Measurements from ENCODE around the gene ST6GALNAC4. TPM values are rescaled to one million over a fixed set of nuclear protein-coding genes. Genes with fewer than 3 reads are reported as not detected.

Gene ST6GALNAC4
- total and polyA plus RNA-seq, 4 donors: 8.0 to 20.2 (median 19.5) TPM

DNA sequence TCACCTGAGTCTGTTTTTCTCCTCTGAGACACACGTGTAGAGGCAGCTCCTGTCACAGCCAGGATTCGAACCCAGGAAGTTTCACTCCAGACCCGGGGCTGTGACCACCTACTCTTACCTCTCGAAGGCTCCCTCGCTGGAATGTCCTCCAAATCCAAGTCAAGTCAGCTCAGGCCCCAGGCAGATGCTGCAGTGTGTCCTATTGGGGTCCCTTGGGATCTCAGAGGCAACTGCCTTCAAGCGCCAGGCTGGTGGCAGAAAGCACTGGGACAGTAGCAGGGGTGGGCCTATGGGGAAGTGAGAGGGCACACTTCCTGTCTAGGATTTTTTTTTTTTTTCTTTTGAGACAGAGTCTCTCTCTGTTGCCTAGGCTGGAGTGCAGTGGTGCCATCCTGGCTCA lies 762 bp upstream of the ST6GALNAC4 start:
- H3K4me1 ChIP-seq (ENCODE audit: control insufficient read depth, insufficient read depth, low read length): peaks cover 44% of the 10 kb centered on the region
- no peaks in the 10 kb centered on the region for H3K9me3 ChIP-seq (ENCODE audit: control insufficient read depth, insufficient read depth, low read length)
- WGBS (ENCODE audit: insufficient coverage): 85% methylated on average over 6 of the region's 6 CpGs
- peaks cover 4% of the 10 kb centered on the region for H3K27me3 ChIP-seq (ENCODE audit: control insufficient read depth, insufficient read depth, low read length)
- H3K36me3 ChIP-seq (ENCODE audit: control insufficient read depth, insufficient read depth, low read length): peaks cover 26% of the 10 kb centered on the region
- no peak overlapping the region for H3K4me3 ChIP-seq (ENCODE audit: low read depth, low read length)
- no peak for DNase-seq (ENCODE audit: low read depth in 4 of 6, low spot score in 6 of 6)
- no peak overlapping the region for H3K27ac ChIP-seq (ENCODE audit: low read depth, low read length)

DNA sequence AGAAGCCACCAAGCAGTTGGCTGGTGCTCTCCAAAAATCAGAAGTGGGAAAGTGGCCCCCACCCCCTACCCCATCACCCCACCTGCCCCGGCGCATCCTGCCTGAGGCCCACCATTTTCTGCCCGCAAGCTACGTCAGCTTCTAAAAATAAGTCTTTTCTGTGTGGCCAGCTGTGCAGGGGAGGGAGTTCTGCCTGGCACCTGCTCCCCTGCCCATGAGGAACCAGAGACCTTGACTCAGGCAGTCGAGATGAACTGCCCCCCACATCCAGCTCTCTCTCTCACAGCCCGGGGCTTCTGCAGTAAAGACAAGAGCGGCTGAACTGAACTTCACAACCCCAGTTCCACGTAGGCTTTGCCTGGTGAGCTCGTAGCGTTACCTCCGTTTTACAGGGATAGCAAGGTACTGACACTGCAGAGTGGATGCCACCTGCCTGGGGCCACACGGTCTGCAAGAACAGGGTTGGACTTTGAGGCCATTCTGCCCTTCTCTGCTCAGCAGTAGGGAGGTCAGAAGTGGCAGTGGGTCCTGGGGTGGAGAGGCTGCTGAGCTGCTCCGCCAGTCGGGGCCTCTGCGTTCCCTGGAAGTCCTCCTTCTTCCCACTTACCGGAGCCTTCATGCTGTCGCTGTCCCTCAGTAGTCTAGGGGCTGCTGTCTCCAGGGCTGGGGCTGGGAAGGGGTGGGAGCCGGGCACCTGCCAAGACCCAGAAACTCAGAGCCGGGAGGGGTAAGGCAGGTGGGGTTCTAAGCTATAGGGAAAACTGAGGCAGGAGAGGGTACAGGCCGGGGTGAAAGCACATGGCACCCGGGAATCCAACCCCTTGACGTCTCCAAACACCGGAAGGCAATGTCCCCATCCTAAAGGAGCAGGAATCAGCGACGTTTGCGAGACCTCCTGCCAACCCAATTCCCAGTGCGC lies 781 bp downstream of the ST6GALNAC4 start:
- H3K27me3 ChIP-seq (ENCODE audit: control insufficient read depth, insufficient read depth, low read length): no peaks in the 10 kb centered on the region
- H3K4me1 ChIP-seq (ENCODE audit: control insufficient read depth, insufficient read depth, low read length): peaks cover 34% of the 10 kb centered on the region
- 37% methylated on average over 15 of the region's 27 CpGs for WGBS (ENCODE audit: insufficient coverage)
- H3K9me3 ChIP-seq (ENCODE audit: control insufficient read depth, insufficient read depth, low read length): no peaks in the 10 kb centered on the region
- peak overlapping the region; percentile 76 for H3K4me3 ChIP-seq (ENCODE audit: low read depth, low read length)
- H3K36me3 ChIP-seq (ENCODE audit: control insufficient read depth, insufficient read depth, low read length): peaks cover 32% of the 10 kb centered on the region
- H3K27ac ChIP-seq (ENCODE audit: low read depth, low read length): peak overlapping the region; percentile 75
- DNase-seq (ENCODE audit: low read depth in 4 of 6, low spot score in 6 of 6): no peak

DNA sequence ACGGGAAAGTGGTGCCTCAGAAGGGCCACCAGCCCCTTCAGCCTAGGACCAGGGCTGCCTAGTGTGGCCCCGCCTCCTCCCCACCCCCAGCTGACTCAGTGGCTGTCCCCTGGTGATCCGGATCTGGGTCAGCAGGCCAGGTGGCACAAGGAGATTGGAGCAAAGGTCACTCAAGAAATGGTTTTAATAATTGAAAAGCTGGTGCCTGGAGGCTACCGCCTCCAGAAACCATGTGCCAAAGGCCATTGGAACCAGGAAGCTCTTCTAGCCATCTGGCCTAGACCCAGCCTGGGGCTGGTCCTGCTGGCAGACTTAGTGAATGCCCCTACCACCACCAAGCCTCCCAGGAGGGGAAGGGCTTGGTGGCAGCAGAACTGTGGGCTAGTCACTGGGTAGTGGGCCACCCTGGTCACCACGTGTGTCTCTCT lies 1.5 kb downstream of the ST6GALNAC4 start:
- H3K36me3 ChIP-seq (ENCODE audit: control insufficient read depth, insufficient read depth, low read length): peaks cover 37% of the 10 kb centered on the region
- no peaks in the 10 kb centered on the region for H3K27me3 ChIP-seq (ENCODE audit: control insufficient read depth, insufficient read depth, low read length)
- WGBS (ENCODE audit: insufficient coverage): 93% methylated on average over 3 of the region's 5 CpGs
- H3K9me3 ChIP-seq (ENCODE audit: control insufficient read depth, insufficient read depth, low read length): no peaks in the 10 kb centered on the region
- no peak overlapping the region for H3K27ac ChIP-seq (ENCODE audit: low read depth, low read length)
- H3K4me1 ChIP-seq (ENCODE audit: control insufficient read depth, insufficient read depth, low read length): peaks cover 38% of the 10 kb centered on the region
- no peak for DNase-seq (ENCODE audit: low read depth in 4 of 6, low spot score in 6 of 6)
- no peak overlapping the region for H3K4me3 ChIP-seq (ENCODE audit: low read depth, low read length)

DNA sequence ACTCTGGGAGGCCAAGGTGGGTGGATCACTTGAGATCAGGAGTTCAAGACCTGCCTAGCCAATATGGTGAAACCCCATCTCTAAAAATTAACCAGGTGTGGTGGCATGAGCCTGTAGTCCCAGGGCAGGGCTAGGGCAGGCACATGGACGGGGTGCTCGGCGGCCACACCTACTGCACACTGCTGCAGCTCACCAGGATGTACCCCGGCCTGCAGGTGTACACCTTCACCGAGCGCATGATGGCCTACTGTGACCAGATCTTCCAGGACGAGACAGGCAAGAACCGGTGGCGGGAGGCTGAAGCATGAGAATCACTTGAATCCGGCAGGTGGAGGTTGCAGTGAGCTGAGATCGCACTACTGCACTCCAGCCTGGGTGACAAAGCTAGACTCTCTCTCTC lies 3.2 kb downstream of the ST6GALNAC4 start:
- 96% methylated on average over 10 of the region's 11 CpGs for WGBS (ENCODE audit: insufficient coverage)
- Histone ChIP-seq H3K36me3 (ENCODE audit: control insufficient read depth, insufficient read depth, low read length) (peaks cover 48% of the 10 kb centered on the region), H3K9me3 (ENCODE audit: control insufficient read depth, insufficient read depth, low read length) (no peaks in the 10 kb centered on the region), H3K27me3 (ENCODE audit: control insufficient read depth, insufficient read depth, low read length) (no peaks in the 10 kb centered on the region), H3K4me3 (ENCODE audit: low read depth, low read length) (no peak overlapping the region), H3K27ac (ENCODE audit: low read depth, low read length) (no peak overlapping the region), H3K4me1 (ENCODE audit: control insufficient read depth, insufficient read depth, low read length) (peaks cover 38% of the 10 kb centered on the region)
- no peak for DNase-seq (ENCODE audit: low read depth in 4 of 6, low spot score in 6 of 6)

DNA sequence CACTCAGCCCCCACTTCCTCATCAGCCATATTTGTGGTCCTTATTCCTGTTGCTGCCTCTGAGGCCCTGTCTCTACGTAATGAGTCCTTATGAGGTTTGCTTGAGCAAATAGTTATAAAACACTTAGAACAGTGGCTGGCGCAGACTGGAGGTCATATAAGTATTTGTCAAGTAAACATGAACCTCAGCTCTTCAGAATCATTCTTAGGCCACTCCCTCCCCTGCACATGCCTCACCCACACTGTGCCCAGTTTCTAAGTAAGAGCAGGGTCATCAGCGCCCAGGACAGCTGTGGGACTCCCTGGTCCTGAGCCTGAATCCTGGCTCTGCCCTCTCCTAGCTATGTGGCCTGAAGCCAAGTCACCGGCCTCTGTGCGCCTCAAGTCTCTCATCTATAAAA lies 4.0 kb downstream of the ST6GALNAC4 start:
- peaks cover 33% of the 10 kb centered on the region for H3K4me1 ChIP-seq (ENCODE audit: control insufficient read depth, insufficient read depth, low read length)
- H3K36me3 ChIP-seq (ENCODE audit: control insufficient read depth, insufficient read depth, low read length): peaks cover 56% of the 10 kb centered on the region
- no peak overlapping the region for H3K4me3 ChIP-seq (ENCODE audit: low read depth, low read length)
- 87% methylated on average over 3 of the region's 5 CpGs for whole genome bisulfite sequencing (ENCODE audit: insufficient coverage)
- H3K27ac ChIP-seq (ENCODE audit: low read depth, low read length): no peak overlapping the region
- H3K27me3 ChIP-seq (ENCODE audit: control insufficient read depth, insufficient read depth, low read length): no peaks in the 10 kb centered on the region
- no peak for DNase-seq (ENCODE audit: low read depth in 4 of 6, low spot score in 6 of 6)
- no peaks in the 10 kb centered on the region for H3K9me3 ChIP-seq (ENCODE audit: control insufficient read depth, insufficient read depth, low read length)

DNA sequence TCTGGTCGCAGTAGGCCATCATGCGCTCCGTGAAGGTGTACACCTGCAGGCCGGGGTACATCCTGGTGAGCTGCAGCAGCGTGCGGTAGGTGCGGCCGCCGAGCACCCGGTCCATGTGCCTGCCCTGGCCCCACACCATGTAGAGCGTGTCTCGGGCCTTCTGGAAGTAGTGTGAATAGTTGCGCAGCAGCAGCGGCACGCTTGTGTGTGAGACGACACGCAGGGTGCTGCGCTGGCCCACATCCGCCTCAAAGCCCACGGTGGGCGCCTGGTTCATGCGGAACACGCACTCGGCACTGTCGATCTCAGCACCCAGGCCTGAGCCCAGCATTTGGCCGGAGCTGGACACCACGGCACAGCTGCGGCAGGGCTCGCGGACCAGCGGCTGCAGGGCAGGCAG lies 4.5 kb downstream of the ST6GALNAC4 start:
- Histone ChIP-seq H3K4me3 (ENCODE audit: low read depth, low read length) (no peak overlapping the region), H3K27ac (ENCODE audit: low read depth, low read length) (no peak overlapping the region), H3K4me1 (ENCODE audit: control insufficient read depth, insufficient read depth, low read length) (peaks cover 27% of the 10 kb centered on the region), H3K36me3 (ENCODE audit: control insufficient read depth, insufficient read depth, low read length) (peaks cover 62% of the 10 kb centered on the region), H3K9me3 (ENCODE audit: control insufficient read depth, insufficient read depth, low read length) (no peaks in the 10 kb centered on the region), H3K27me3 (ENCODE audit: control insufficient read depth, insufficient read depth, low read length) (no peaks in the 10 kb centered on the region)
- WGBS (ENCODE audit: insufficient coverage): 94% methylated on average over 31 of the region's 31 CpGs
- DNase-seq (ENCODE audit: low read depth in 4 of 6, low spot score in 6 of 6): no peak

DNA sequence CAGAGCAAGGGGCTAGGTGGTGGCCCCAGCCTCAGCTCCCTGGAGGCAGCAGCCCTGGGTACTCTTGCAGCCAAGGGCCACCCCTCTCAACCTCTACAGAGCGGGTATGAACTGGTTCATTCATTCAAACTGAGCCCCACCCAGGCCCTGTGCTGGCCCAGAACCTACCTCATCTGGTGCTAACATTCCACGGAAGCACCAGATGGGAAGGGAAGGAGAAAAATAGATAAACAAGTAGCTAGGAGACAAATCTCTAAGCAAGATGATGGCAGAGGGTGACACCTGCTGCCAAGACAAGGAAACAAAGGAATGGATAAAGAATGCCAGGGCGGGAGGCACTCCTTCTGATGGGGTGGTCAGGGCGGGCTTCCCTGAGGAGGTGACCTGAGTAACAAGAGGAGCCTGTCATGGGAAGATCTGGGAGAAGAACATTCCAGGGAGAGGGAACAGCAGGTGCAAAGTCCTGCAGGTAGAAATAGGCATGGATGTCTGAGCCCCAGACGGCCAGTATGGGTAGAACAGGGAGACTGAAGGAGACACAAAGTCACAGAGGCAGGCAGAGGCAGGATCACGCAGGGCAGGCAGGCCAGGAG lies 6.1 kb downstream of the ST6GALNAC4 start:
- Histone ChIP-seq H3K4me3 (ENCODE audit: low read depth, low read length) (no peak overlapping the region), H3K36me3 (ENCODE audit: control insufficient read depth, insufficient read depth, low read length) (peaks cover 69% of the 10 kb centered on the region), H3K9me3 (ENCODE audit: control insufficient read depth, insufficient read depth, low read length) (no peaks in the 10 kb centered on the region), H3K27ac (ENCODE audit: low read depth, low read length) (no peak overlapping the region), H3K4me1 (ENCODE audit: control insufficient read depth, insufficient read depth, low read length) (peaks cover 30% of the 10 kb centered on the region), H3K27me3 (ENCODE audit: control insufficient read depth, insufficient read depth, low read length) (no peaks in the 10 kb centered on the region)
- peak in 2 of 6 donors; percentile 55 to 77 for DNase-seq (ENCODE audit: low read depth in 4 of 6, low spot score in 6 of 6)
- WGBS (ENCODE audit: insufficient coverage): 71% methylated on average over 5 of the region's 6 CpGs

DNA sequence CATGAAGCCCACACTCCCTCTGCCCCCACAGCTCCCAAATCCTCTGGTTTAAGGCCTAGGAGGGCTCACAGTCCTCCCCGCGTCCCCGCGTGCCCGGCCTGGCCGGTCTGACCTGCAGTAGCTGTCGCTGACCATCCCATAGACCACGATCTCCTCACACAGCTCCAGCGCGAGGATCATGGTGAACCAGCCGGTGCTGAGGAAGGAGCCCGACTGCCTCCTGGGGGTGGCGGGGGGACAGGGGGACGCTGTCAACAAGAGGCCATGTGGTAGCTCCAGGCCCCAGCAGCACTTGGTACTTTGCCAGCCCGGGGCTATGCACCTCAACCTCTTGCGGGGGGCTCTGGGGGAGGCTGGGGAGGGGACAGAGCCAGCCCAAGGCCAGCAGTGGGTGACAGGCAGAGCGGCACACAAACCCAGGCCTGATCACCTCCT lies 7.0 kb downstream of the ST6GALNAC4 start:
- H3K4me3 ChIP-seq (ENCODE audit: low read depth, low read length): no peak overlapping the region
- 84% methylated on average over 14 of the region's 17 CpGs for WGBS (ENCODE audit: insufficient coverage)
- peaks cover 72% of the 10 kb centered on the region for H3K36me3 ChIP-seq (ENCODE audit: control insufficient read depth, insufficient read depth, low read length)
- DNase-seq (ENCODE audit: low read depth in 4 of 6, low spot score in 6 of 6): no peak
- peaks cover 33% of the 10 kb centered on the region for H3K4me1 ChIP-seq (ENCODE audit: control insufficient read depth, insufficient read depth, low read length)
- no peak overlapping the region for H3K27ac ChIP-seq (ENCODE audit: low read depth, low read length)
- no peaks in the 10 kb centered on the region for H3K27me3 ChIP-seq (ENCODE audit: control insufficient read depth, insufficient read depth, low read length)
- H3K9me3 ChIP-seq (ENCODE audit: control insufficient read depth, insufficient read depth, low read length): no peaks in the 10 kb centered on the region

DNA sequence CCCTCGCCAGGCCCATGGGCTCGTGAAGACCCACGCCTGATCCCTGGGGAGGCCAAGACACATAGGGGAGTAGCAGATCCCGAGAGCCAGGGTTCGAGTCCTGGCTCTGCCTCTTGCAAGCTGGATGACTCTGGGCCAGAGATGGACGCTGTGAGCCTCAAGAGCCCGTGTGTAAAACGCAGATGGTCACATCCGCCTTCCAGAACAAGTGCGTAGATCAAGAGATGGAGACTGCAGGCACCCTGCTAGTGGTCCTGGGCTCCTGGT lies 8.2 kb downstream of the ST6GALNAC4 start:
- Histone ChIP-seq H3K9me3 (ENCODE audit: control insufficient read depth, insufficient read depth, low read length) (no peaks in the 10 kb centered on the region), H3K27ac (ENCODE audit: low read depth, low read length) (no peak overlapping the region)

More for the DNA sequence above, 8.2 kb downstream of the ST6GALNAC4 start:
- Histone ChIP-seq H3K36me3 (ENCODE audit: control insufficient read depth, insufficient read depth, low read length) (peaks cover 67% of the 10 kb centered on the region), H3K4me1 (ENCODE audit: control insufficient read depth, insufficient read depth, low read length) (peaks cover 45% of the 10 kb centered on the region), H3K4me3 (ENCODE audit: low read depth, low read length) (no peak overlapping the region), H3K27me3 (ENCODE audit: control insufficient read depth, insufficient read depth, low read length) (no peaks in the 10 kb centered on the region)
- WGBS (ENCODE audit: insufficient coverage): 99% methylated on average over 10 of the region's 10 CpGs
- no peak for DNase-seq (ENCODE audit: low read depth in 4 of 6, low spot score in 6 of 6)

Measured in spinal cord (tissue), 10 donors.